Liver (tissue), 3 donors: ENCODE data around the gene TP63.

Experiments
- ATF3 ChIP-seq: IDR thresholded peaks from 2 replicates; pipeline ENCODE4 v1.6.1; 2016; ENCODE audit warnings: antibody characterized with exemption
- CTCF ChIP-seq: fragments of 150-350 bp; IDR thresholded peaks from 2 replicates; pipeline ENCODE4 v1.5.1; 2017; ENCODE audit warnings: improper control_type of control experiment, low read depth, low read length; ENCODE audit not compliant: missing input control
- EGR1 ChIP-seq, 2 donors: IDR thresholded peaks; 2 replicates each; pipeline ENCODE4 v1.6.1; 2016 to 2018; ENCODE audit warnings: antibody characterized with exemption in 2 of 2, low read depth in 2 of 2
- FOXA1 ChIP-seq: IDR thresholded peaks from 2 replicates; pipeline ENCODE4 v1.6.1; 2016; ENCODE audit warnings: antibody characterized with exemption
- HNF4G ChIP-seq: IDR thresholded peaks from 2 replicates; pipeline ENCODE4 v1.6.1; 2016; ENCODE audit warnings: antibody characterized with exemption
- JUND ChIP-seq, 2 donors: IDR thresholded peaks; 2 replicates each; pipeline ENCODE4 v1.6.1; 2016; ENCODE audit warnings: antibody characterized with exemption in 2 of 2
- MAX ChIP-seq: IDR thresholded peaks from 2 replicates; pipeline ENCODE4 v1.6.1; 2016; ENCODE audit warnings: antibody characterized with exemption
- NR2F2 ChIP-seq: IDR thresholded peaks from 2 replicates; pipeline ENCODE4 v1.6.1; 2016; ENCODE audit warnings: antibody characterized with exemption
- RAD21 ChIP-seq, 2 donors: IDR thresholded peaks; 2 replicates each; pipeline ENCODE4 v1.6.1; 2016; ENCODE audit warnings: antibody characterized with exemption in 2 of 2, mild to moderate bottlenecking in 2 of 2
- REST ChIP-seq: IDR thresholded peaks from 2 replicates; pipeline ENCODE4 v1.6.1; 2016; ENCODE audit warnings: antibody characterized with exemption, mild to moderate bottlenecking
- SP1 ChIP-seq: IDR thresholded peaks from 2 replicates; pipeline ENCODE4 v1.6.1; 2018; ENCODE audit warnings: antibody characterized with exemption, mild to moderate bottlenecking
- TAF1 ChIP-seq: conservative IDR thresholded peaks from 2 replicates; pipeline ENCODE4 v1.6.1; 2016; ENCODE audit warnings: antibody characterized with exemption, mild to moderate bottlenecking
- YY1 ChIP-seq: IDR thresholded peaks from 2 replicates; pipeline ENCODE4 v1.6.1; 2016; ENCODE audit warnings: antibody characterized with exemption, mild to moderate bottlenecking
- ZBTB33 ChIP-seq: IDR thresholded peaks from 2 replicates; pipeline ENCODE4 v1.6.1; 2016; ENCODE audit warnings: antibody characterized with exemption
- donor health status: healthy.
- donor health status: healthy.

- TF ChIP-seq RAD21 (IDR thresholded peaks at IDR 0.05) (no peak), CTCF (no peak), MAX (no peak), TAF1 (no peak), SP1 (no peak), NR2F2 (no peak), JUND (IDR thresholded peaks at IDR 0.05) (no peak), ATF3 (no peak), FOXA1 (no peak), EGR1 (IDR thresholded peaks at IDR 0.05; ENCODE audit: low read depth in 2 of 2) (no peak), YY1 (no peak), HNF4G (no peak), ZBTB33 (no peak), REST (no peak)
Measured at GRCh38 chr3:189721873-189722665, 90.9 kb downstream of the TP63 start.
